Activated CD8-positive, alpha-beta memory T cell treated with anti-CD3 and anti-CD28 coated beads, Interleukin-2, amount 50 U/mL, for 24 hours (primary cell): ENCODE data around the gene EVA1A.
"Not testable (repeated sequence)": the region's sequence is repeated elsewhere in the genome, so short reads cannot be mapped to it uniquely, and the experiment has no call there.

ENCODE experiments used
- DNase-seq: peaks from one replicate; pipeline ENCODE4 v3.0.0-alpha.2; 2020; ENCODE audit errors: extremely low read depth

EVA1A gene

DNA sequence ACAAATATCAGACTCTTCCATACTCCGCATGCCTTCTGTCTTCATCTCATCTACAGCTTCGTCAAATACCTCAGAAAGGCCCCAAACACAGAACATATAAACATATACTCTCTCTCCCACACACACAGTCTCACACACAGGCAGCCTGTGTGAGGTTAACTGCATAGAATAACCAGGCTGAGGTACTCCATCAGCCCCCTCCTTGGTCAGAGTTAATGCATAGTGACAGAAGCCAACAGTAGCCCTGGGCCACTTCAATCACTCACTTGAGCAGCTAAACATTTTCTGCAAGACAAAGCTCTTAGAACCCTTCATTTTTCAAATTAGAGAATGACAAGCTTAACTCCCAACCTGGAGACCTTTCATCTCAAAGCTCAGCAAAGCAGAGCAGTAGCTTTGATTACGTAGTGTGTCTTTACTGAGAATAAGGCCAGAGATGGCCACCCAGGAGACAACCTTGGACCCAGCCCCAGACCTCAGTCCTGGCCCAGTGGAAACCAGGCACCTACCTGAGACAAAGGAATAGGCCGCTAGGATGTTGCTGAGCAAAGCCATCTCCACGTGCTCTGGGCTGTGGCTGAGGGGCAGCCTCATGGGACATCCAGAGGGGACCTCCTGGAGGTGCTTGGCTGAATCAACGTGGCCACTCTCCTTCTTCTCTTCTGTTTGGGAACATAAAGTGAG, 43.0 kb downstream of the EVA1A start:
- no peak for DNase-seq

DNA sequence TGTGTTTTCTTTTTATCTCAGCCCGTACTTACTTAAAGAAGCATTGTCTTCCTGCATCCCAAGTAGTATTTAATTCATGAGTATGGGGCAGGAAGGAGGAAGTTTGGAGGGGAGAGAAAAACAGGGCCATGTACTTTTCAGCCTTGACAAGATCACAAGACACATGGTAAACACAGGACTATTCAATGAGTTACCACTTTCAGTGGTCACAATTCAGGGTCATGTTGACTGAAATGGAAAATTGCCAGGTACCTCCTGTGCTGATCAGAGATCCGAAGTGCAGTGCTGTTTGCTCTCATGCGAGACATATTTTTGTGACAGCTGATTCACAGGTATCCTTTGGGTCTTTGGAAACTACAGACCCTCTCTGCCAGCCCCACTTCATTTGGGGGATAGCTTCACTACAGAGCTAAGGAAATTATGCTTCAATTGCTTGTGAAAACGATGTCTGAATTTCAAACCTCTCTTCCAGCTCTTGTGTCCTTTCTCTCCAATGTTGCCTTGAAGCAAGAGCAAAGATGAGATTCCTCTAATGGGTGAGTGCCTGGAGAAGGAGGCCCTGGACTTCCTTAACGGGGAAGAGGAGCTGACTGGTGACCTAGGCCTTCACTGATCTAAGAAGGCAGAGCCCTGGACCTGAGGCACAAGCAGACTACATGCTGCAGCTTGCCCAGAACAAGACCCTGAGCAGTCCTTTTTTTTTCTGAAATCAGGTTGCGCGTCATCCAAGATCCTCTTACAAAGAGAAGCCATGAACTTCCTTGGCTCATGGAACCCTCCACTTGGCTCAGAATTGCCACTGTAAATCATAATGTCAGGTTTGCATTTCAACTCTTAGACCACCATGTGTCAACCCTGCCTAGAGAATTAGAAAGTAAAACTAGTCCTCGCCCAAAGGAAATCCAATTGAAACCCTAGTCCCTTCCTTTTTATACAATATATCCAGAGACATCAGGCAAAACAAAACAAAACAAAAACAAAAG, 44.1 kb downstream of the EVA1A start:
- DNase-seq, result no peak

GRCh38 chr2:75515584-75516368, 45.0 kb downstream of the EVA1A start:
- no peak for DNase-seq

- no peak for DNase-seq
Observed at GRCh38 chr2:75513616-75514170, 47.0 kb downstream of the EVA1A start.

GRCh38 chr2:75512455-75513212, 48.1 kb downstream of the EVA1A start:
- DNase-seq, result no peak

DNA sequence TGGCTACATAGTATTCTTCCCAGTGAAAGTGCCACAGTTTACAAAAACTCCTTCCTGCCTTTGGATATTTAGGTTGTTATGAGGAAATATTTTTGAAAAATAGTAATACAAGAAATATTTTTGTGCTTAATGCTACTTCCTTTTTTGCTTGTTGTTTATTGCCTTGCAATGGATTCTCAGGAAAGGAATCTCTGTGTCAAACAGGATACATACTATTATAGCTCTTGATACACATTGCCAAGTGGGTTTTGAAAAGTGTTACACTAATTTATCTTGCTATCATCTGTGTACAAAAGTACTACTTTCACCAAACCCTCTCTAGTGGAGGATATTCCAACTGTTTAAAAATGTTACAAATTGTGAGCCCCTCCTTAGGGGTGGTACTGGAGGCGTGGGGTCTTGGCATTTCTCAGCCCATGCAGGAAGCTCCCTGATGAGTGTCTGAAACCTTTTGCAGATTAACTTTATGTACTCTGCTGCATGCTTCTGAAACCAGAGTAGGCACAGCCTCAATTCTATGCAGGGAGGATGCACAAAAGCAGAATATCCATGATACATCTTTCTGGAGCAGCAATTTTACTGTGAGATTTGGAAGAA, 54.5 kb downstream of the EVA1A start:
- DNase-seq, result no peak

GRCh38 chr2:75505012-75505411, 55.7 kb downstream of the EVA1A start:
- DNase-seq, result no peak

DNA sequence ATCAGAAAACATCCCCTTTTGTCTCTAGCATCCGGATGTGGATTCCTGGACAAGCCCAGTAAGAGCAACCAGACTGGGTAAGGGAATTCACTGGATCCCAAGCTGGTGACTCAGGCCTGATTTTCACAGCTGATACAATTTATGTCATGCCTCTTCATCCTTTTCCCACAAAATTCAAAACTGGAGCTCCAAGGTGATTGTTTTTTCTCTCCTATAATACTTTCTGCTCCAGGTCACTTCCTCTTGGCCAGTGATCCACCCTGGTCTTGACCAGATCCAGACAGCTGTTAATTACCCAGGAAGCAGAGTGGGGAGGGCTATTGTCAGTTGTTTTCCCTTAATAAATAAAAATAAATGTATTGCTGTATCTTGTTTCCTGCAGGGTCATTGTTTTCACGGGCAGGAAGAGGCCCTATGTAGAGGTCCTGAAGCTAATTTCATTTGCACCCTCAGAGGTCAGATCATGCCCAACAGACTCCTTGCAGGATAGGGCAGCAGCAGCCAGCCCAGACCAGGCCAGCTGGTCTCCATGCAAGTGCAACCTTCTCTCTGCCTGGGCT, 57.6 kb downstream of the EVA1A start:
- DNase-seq, result no peak

DNA sequence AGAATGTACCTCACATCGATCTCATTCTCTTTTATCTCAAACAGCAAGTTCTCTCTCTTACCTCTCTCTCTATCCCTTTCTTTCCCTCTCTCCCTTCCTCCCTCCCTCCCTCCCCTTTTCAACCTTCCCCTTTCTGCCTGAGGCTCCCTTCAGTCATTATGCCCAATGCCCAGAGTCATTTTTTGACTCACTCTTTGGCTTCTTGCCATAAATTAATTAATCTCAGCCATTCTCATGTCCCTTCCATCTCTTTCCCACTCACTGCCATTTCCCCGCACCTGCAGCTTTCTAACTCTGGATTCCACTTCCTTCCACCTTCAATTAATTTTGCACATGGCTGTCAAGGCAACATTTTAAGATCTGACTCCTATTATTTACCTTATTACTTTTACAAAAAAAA, 60.1 kb downstream of the EVA1A start:
- no peak for DNase-seq

DNA sequence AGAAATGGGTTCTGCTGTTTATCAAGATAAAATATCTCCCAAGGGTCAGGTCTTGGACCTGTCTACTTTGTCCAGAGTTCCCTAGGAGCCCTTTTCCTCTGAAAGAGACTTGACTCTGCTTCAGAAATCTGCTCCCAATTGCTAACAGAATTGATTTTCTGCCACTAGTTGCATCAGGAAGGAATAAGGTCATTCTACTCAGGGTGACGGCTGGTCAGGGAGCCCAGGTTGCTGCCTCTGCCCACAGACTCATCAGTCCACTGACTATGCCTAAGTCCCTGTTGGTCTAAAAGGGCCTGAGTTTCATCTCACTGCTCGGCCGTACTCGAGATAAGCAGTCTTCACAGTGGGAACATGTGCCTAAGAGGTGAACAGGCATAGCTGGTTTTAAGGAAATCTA, 61.2 kb downstream of the EVA1A start:
- no peak for DNase-seq

- DNase-seq, result no peak
Observed at GRCh38 chr2:75498907-75499306, 61.8 kb downstream of the EVA1A start.

DNA sequence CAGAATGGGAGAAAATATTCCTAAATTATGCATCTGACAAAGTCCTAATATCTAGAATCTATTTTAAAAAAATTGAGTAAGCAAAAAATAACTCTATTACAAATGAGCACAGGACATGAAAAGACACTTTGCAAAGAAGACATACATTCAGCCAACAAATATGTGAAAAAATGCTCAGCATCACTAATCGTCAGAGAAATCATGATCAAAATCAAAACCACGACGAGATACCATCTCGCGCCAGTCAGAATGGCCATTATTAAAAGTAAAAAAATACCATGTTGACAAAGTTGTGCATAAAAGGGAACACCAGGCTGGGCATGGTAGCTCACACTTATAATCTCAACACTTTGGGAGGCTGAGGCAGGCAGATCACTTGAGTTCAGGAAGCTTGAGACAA, 63.5 kb downstream of the EVA1A start:
- DNase-seq, result no peak

- DNase-seq, result no peak
Observed at GRCh38 chr2:75495862-75496261, 64.9 kb downstream of the EVA1A start.

- no peak for DNase-seq
Observed at GRCh38 chr2:75494137-75494769, 66.5 kb downstream of the EVA1A start.

DNA sequence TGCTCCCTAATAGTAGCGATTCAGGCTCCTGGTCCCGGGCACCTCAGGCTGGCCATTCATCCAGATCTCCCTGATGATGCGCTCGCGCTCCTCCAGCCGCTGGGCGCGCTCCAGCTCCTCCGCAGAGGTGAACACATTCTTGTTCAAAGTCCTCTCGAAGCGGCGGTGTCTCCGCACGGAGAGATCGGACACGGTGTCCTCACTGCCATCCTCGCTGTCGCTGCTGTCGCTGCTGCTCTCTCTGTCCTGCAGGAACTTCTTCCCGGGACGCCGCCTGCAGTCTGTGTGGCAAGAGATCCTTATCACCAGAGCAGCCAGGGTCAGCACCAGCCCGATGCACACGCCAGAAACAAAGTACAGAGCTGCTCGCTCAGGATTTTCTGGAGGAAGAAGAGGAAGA, 67.5 kb downstream of the EVA1A start:
- no peak for DNase-seq

GRCh38 chr2:75491129-75491753, 69.5 kb downstream of the EVA1A start:
- no peak for DNase-seq

DNA sequence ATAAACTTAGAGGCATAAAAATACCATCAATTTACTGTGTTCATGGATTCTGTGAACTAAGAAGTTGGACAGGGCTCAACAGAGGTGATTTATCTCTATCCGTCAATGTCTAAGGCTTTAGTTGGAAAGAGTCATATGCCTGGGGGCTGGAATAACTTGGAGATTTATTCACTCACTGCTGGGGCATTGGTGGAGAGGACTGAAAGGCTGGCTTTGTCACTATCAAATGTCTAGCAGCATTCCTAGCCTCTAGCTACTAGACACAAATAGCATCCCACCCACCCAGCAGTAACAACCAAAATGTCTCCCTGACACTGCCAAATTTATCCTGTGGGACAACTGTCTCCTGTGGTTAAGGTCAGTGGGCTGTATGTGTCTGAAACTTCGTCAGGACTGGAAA, 71.0 kb downstream of the EVA1A start:
- DNase-seq, result no peak

GRCh38 chr2:75488157-75488556, 72.6 kb downstream of the EVA1A start:
- no peak for DNase-seq

- not testable (repeated sequence) for DNase-seq
Observed at GRCh38 chr2:75486735-75487134, 74.0 kb downstream of the EVA1A start.

GRCh38 chr2:75484840-75485239, 75.9 kb downstream of the EVA1A start:
- DNase-seq, result no peak
